Choroid plexus epithelial cell (primary cell): ENCODE measurements around the gene GOLGA6D.
A peak's percentile ranks its signal among the peaks of the same experiment; 100 is the strongest.
"Not testable (repeated sequence)": the region's sequence is repeated elsewhere in the genome, so short reads cannot be mapped to it uniquely, and the experiment has no call there.

Source experiments
- DNase-seq: peaks from one replicate; pipeline ENCODE4 v3.0.0-alpha.2; 2010; ENCODE audit warnings: low read depth
- H3K4me3 ChIP-seq: 2 replicates; pipeline ENCODE4 v1.5.1; 2011; ENCODE audit warnings: low read depth, mild to moderate bottlenecking, control low read depth, low read length, moderate library complexity
- TF ChIP-seq, protein P1 (sequence below): conservative IDR thresholded peaks from 2 replicates; pipeline ENCODE4 v1.5.1; 2011; ENCODE audit warnings: low read depth, mild to moderate bottlenecking, control low read depth, inconsistent platforms, low read length, moderate library complexity

The GOLGA6D gene

DNA sequence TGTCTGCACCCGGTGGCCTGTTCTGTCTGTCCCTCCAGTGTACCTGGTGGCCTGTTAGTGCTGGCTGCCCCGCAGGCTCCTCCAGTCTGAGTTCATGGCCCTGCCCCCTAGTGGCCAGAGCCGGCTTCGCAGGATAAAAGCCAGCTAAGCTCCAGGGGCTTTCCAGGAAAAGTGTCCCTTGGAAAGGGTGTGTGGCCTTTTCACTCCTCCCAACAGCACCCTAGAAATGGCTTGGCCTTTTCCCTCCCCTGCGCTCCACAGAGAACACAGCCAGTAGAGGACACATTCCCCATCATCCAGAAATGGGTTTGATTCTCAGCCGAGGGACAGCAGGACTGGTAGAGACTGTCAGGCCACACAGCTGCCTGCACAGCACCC lies 16.7 kb downstream of the GOLGA6D start:
- not testable (repeated sequence) for H3K4me3 ChIP-seq, DNase-seq
- TF ChIP-seq, protein P1, sequence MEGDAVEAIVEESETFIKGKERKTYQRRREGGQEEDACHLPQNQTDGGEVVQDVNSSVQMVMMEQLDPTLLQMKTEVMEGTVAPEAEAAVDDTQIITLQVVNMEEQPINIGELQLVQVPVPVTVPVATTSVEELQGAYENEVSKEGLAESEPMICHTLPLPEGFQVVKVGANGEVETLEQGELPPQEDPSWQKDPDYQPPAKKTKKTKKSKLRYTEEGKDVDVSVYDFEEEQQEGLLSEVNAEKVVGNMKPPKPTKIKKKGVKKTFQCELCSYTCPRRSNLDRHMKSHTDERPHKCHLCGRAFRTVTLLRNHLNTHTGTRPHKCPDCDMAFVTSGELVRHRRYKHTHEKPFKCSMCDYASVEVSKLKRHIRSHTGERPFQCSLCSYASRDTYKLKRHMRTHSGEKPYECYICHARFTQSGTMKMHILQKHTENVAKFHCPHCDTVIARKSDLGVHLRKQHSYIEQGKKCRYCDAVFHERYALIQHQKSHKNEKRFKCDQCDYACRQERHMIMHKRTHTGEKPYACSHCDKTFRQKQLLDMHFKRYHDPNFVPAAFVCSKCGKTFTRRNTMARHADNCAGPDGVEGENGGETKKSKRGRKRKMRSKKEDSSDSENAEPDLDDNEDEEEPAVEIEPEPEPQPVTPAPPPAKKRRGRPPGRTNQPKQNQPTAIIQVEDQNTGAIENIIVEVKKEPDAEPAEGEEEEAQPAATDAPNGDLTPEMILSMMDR = peak; percentile 43

DNA sequence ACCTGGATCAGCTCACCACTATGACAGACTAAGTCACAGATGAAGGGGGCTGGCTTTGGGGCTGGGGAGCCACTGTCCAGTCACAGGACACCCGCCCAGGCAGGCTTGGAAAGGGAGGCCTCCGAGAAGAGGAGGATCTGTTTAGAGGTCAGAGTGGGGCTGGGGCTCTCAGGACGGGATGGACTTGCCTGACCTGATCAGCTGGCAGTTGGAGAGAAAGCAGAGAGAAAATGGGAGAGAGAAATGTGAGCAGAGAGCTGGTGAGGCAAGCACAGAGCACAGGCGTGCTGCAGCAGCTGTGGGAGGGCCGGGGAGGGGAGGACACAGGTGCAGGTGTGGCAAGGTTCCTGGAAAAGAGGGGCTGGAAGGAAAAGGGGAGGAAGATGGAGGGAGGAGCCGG lies 17.4 kb downstream of the GOLGA6D start:
- not testable (repeated sequence) for DNase-seq, H3K4me3 ChIP-seq

DNA sequence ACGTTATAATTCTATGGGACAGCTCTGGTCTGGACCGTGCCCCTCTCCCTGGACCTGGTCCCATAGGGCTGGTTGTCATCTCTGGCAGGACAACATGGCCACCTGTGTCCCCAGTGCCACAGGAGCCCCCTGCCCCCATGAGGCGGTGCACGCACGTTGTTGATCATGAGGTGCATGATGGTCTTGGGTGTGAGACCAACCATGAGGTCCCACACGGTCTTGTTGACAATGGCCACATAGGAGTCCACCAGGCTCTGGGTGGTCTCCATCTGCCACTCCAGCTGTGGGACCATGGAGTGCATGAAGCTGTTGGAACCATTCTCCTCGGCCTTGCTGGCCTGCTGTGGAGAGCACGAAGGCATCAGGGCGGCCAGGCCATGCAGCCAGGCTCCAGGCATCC lies 19.7 kb downstream of the GOLGA6D start:
- H3K4me3 ChIP-seq = no peak overlapping the region
- no peak for DNase-seq
- TF ChIP-seq, protein P1 = no peak

DNA sequence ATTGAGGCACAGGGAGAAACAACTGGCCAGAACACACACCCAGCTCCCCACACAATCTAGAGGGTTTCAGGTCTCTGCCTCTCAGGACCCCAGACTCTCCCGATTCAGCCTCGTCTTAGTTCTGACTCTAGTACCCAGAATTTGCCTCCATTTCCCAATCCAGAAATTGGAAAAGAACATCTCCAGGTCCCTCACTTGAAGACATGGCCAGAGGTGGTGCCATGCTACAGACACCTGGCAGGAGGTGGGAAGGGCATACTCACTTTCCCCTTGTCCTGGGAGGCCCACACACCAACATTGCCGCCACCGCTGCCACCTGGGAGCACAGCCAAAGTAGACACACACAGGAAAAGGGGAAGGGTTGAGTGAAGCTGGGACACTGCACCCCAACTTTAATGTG lies 20.1 kb downstream of the GOLGA6D start:
- DNase-seq, H3K4me3 ChIP-seq: not testable (repeated sequence)

DNA sequence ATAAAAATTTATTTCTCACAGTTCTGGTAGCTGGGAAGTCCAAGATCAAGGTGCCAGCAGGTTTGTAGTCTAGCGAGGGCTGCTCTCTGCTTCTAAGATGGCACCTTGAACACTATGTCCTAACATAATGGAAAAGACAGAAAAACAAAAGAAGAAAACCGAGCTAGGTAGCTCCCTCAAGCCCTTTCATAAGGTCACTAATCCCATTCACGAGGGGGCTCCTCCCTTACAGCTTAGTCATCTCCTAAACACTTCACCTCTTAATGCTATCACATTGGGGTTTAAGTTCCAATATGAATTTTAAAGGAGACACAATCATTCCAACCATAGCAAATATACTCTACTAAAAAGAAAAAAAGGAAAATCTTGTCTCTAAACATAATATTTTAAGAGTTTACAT lies 23.6 kb downstream of the GOLGA6D start:
- no peak overlapping the region for H3K4me3 ChIP-seq
- DNase-seq = no peak
- TF ChIP-seq, protein P1 = no peak

DNA sequence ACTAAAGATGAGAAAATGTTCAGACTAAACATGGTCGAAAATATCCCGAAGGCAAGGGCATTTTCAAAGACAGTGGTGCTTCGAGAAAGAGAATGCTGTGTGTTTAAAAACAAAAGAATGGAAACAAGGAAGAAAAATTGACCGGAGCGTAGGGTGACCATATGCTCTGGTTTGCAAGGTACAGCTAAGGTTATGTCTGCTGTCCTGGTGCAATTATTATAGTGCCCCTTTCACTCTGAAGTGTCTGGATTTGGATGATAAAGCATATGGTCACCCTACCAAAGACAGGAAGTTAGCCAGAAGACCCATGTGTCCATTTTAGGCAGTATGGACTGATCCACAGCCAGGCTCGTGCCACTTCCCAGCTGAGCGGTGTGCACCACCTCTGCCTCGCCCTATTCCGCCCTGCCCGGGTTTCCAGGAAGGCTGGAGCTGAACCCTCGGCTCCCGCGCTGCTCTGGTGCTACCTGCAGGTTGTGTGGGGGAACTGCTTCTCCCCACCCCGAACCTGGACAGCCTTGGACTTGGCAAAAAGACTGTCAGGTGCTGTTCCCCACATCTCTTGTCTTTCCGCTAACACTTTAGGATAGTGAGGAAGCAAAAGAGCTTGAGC lies 25.2 kb downstream of the GOLGA6D start:
- TF ChIP-seq, protein P1 = peak; percentile 65
- peak; percentile 47 for DNase-seq
- H3K4me3 ChIP-seq = no peak overlapping the region

DNA sequence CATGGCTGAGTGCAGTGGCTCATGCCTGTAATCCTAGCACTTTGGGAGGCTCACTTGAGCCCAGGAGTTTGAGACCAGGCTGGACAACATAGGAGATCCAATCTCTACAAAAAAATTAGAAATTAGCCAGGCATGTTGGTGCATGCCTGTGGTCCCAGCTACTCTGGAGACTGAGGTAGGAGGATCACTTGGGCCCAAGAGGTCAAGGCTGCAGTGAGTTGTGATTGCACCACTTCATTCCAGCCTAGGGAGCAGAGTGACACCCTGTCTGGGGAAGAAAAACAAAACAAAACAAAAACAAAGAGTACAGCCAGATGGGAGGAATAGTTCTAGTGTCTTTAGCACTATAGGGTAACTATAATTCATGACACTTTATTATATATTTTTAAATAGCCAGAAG lies 27.1 kb downstream of the GOLGA6D start:
- peak; percentile 74 for DNase-seq
- H3K4me3 ChIP-seq = no peak overlapping the region
- TF ChIP-seq, protein P1 = no peak

DNA sequence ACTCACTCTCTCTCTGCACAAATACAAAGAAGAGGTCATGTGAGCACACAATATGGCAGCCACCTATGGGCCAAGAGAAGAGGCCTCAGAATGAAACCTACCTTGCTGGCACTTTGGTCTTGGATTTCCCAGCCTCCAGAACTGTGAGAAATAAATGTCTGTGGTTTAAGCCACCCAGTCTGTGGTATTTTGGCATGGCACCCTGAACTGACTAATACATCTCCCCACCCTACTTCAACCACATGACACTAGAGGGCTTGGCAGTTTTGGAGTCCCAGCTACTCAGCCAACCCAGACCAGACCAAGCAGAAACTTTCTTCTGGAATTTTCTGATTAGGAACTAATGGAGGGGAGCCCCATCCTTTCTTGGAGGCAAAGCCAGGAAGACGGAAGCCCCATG lies 29.9 kb downstream of the GOLGA6D start:
- not testable (repeated sequence) for H3K4me3 ChIP-seq, DNase-seq
